HFFc6 (cell line): ENCODE measurements around the gene ZNF628. TPM values are rescaled to one million over a fixed set of nuclear protein-coding genes. Genes with fewer than 3 reads are reported as not detected.

Source experiments
- DNase-seq: peaks from one replicate; pipeline ENCODE4 v3.0.0-alpha.2; 2018
- H3K27ac Mint-ChIP-seq: 2 replicates; pipeline ENCODE4 v1.8.0; 2020; ENCODE audit warnings: mild to moderate bottlenecking, mixed read lengths
- H3K27me3 Mint-ChIP-seq: 2 replicates; pipeline ENCODE4 v1.8.0; 2021; ENCODE audit warnings: mild to moderate bottlenecking, moderate library complexity, mixed read lengths; ENCODE audit not compliant: insufficient read depth
- H3K36me3 Mint-ChIP-seq: 2 replicates; pipeline ENCODE4 v1.8.0; 2021; ENCODE audit warnings: low read depth, mixed read lengths
- H3K4me1 Mint-ChIP-seq: 2 replicates; pipeline ENCODE4 v1.8.0; 2020; ENCODE audit warnings: low read depth, mixed read lengths
- H3K4me3 Mint-ChIP-seq: 2 replicates; pipeline ENCODE4 v1.8.0; 2020; ENCODE audit warnings: mild to moderate bottlenecking, moderate library complexity, mixed read lengths
- H3K9me3 Mint-ChIP-seq: 2 replicates; pipeline ENCODE4 v1.8.0; 2020; ENCODE audit warnings: mild to moderate bottlenecking, mixed read lengths
- CTCF ChIP-seq: fragments of 200-600 bp; sonication (generic); IDR thresholded peaks from 2 replicates; pipeline ENCODE4 v1.5.0; 2021; ENCODE audit warnings: antibody characterized with exemption, mild to moderate bottlenecking
- total RNA-seq, 6 experiments: library from RNA; stranded (reverse); fragmentation: NEBNext Ultra II Directional; extraction: Animal tissue kit (Norgen Biotek cat#: 25700); gene quantifications; 2 replicates in 1 of 6; 3 replicates in 5 of 6; pipeline ENCODE4 v1.2.3, GENCODE V29; 2021

Gene ZNF628
- total RNA-seq, 6 experiments from 2014 or later, result 8.6 to 11.3 (median 9.5) TPM

DNA sequence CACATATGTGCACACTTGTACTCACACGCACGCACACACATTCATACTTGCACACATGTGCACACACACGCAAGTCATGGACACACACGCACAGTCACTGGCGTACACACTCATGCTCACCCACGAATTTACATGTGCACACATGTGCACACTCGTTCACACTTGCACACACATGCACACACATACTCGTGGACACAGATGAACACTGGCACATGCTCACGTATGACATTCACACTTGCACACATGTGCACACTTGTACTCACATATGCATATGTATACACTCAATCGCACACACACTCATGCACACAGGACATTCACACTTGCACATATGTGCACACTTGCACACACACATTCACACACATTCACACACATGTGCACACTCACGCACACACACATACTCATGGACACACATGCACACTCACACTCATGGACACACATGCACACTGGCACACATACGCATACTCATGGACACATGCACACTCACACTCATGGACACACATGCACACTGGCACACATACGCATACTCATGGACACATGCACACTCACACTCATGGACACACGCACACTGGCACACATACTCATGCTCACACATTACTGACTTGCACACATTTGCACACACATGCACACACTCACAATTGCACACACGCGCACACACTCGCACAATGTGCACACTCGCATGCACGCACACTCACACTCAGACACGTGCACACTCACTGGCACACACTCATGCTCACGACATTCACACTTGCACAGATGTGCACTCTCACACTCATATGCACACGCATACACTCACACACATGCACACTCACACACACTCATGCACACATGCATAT, 51.0 kb downstream of the ZNF628 start:
- TF ChIP-seq CTCF, result no peak
- no peak overlapping the region for H3K27ac Mint-ChIP-seq
- H3K4me1 Mint-ChIP-seq, result peaks cover 5% of the 10 kb centered on the region; the same call in 1 of the 2 replicates

GRCh38 chr19:55528030-55528803, 51.8 kb downstream of the ZNF628 start:
- Mint-ChIP-seq H3K4me1 (peaks cover 5% of the 10 kb centered on the region; the same call in 1 of the 2 replicates), H3K36me3 (no peaks in the 10 kb centered on the region), H3K4me3 (no peak overlapping the region), H3K27ac (no peak overlapping the region), H3K27me3 (peaks cover 6% of the 10 kb centered on the region), H3K9me3 (no peaks in the 10 kb centered on the region)
- no peak for DNase-seq
- TF ChIP-seq CTCF, result no peak

More for the DNA sequence above, 51.0 kb downstream of the ZNF628 start:
- Mint-ChIP-seq H3K36me3 (no peaks in the 10 kb centered on the region), H3K27me3 (peaks cover 6% of the 10 kb centered on the region), H3K9me3 (no peaks in the 10 kb centered on the region), H3K4me3 (no peak overlapping the region)
- no peak for DNase-seq

DNA sequence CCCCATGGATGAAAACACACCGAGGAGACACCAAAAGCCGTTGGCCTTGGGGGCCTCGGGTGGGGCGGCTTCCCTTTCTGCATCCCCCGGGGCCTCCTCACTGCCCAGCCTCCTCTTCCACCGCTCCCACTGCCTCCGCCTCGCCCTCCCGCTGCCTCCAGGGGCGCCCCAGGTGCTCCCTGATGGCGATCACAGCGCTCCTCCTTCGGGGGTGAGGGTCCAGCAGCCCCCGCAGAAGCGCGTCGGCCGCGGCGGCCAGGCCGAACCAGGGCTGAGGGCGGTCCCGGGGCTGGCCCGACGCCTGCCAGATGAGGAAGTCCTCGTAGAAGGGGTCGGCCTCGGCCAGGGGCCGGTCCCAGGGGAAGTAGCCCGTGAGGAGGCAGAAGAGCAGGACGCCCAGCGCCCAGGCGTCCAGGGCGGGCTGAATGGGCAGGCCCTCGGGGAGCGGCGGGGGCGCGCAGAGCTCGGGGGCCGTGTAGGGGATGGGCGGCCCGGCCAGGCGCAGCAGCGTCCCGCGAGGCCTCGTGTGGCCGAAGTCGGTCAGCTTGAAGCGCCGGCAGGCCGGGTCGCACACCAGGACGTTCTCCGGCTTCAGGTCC, 53.3 kb downstream of the ZNF628 start:
- H3K9me3 Mint-ChIP-seq, result no peaks in the 10 kb centered on the region
- no peaks in the 10 kb centered on the region for H3K36me3 Mint-ChIP-seq
- no peak for TF ChIP-seq CTCF
- peaks cover 6% of the 10 kb centered on the region for H3K27me3 Mint-ChIP-seq
- no peak overlapping the region for H3K27ac Mint-ChIP-seq
- H3K4me1 Mint-ChIP-seq, result peaks cover under 1% of the 10 kb centered on the region; the same call in 1 of the 2 replicates
- H3K4me3 Mint-ChIP-seq, result no peak overlapping the region
- DNase-seq, result no peak

- Mint-ChIP-seq H3K36me3 (no peaks in the 10 kb centered on the region), H3K4me1 (no peaks in the 10 kb centered on the region), H3K4me3 (no peak overlapping the region), H3K27ac (no peak overlapping the region), H3K9me3 (no peaks in the 10 kb centered on the region), H3K27me3 (peaks cover 1% of the 10 kb centered on the region)
- DNase-seq, result no peak
- TF ChIP-seq CTCF, result no peak
These were observed 54.6 kb downstream of the ZNF628 start for GRCh38 chr19:55530996-55531395.

Other genes starting within 250 kb of the ZNF628 start
- gene TMEM86B, start 247.9 kb upstream of the ZNF628 start, total RNA-seq, result 1 to 10 TPM; 1.8 to 2.7 (median 2.0) TPM
- gene PPP6R1, start 217.6 kb upstream of the ZNF628 start, total RNA-seq, result 10 to 100 TPM; 85.8 to 93.7 (median 88.9) TPM
- gene HSPBP1, start 196.5 kb upstream of the ZNF628 start, total RNA-seq, result 10 to 100 TPM; 37.5 to 43.1 (median 42.5) TPM
- gene BRSK1, start 192.6 kb upstream of the ZNF628 start, total RNA-seq, result 10 to 100 TPM; 10.9 to 12.0 (median 11.3) TPM
- gene TMEM150B, start 151.3 kb upstream of the ZNF628 start, total RNA-seq, result not detected
- gene KMT5C, start 136.7 kb upstream of the ZNF628 start, total RNA-seq, result 1 to 10 TPM; 3.8 to 6.2 (median 4.4) TPM
- not detected for gene COX6B2, start 121.9 kb upstream of the ZNF628 start, total RNA-seq
- gene GARIN5B, start 113.4 kb upstream of the ZNF628 start, total RNA-seq, result under 1 TPM in 1 of 6 experiments, not detected in 5; 0.05 TPM
- 10 to 100 TPM; 22.2 to 43.4 (median 36.1) TPM for gene IL11, start 106.2 kb upstream of the ZNF628 start, total RNA-seq
- gene TMEM190, start 99.8 kb upstream of the ZNF628 start, total RNA-seq, result 1 to 10 TPM in 1 of 6 experiments, under 1 TPM in 2, not detected in 3; 0.33 to 1.1 (median 0.61) TPM
- gene TMEM238, start 92.3 kb upstream of the ZNF628 start, total RNA-seq, result 1 to 10 TPM in 2 of 6 experiments, under 1 TPM in 4; 0.26 to 2.4 (median 0.64) TPM
- 1,000 to 10,000 TPM; 2,082 to 2,537 (median 2,362) TPM for gene RPL28, start 90.7 kb upstream of the ZNF628 start, total RNA-seq
- 100 to 1,000 TPM; 181 to 356 (median 309) TPM for gene UBE2S, start 68.8 kb upstream of the ZNF628 start, total RNA-seq
- gene SHISA7, start 33.3 kb upstream of the ZNF628 start, total RNA-seq, result not detected
- 10 to 100 TPM; 60.1 to 81.4 (median 66.8) TPM for gene ISOC2, start 15.0 kb upstream of the ZNF628 start, total RNA-seq
- not detected for gene C19orf85, start 11.9 kb upstream of the ZNF628 start, total RNA-seq
- 10 to 100 TPM; 53.3 to 72.0 (median 61.3) TPM for gene NAT14, start 8.6 kb downstream of the ZNF628 start, total RNA-seq
- 10 to 100 TPM; 47.7 to 59.9 (median 51.9) TPM for gene SSC5D, start 11.8 kb downstream of the ZNF628 start, total RNA-seq
- not detected for gene SBK2, start 60.5 kb downstream of the ZNF628 start, total RNA-seq
- gene SBK3, start 68.9 kb downstream of the ZNF628 start, total RNA-seq, result not detected
- gene ZNF579, start 104.2 kb downstream of the ZNF628 start, total RNA-seq, result 10 to 100 TPM; 19.0 to 24.3 (median 22.0) TPM
- gene FIZ1, start 122.9 kb downstream of the ZNF628 start, total RNA-seq, result 10 to 100 TPM in 5 of 6 experiments, 1 to 10 TPM in 1; 9.9 to 13.1 (median 11.9) TPM
- gene ZNF524, start 123.7 kb downstream of the ZNF628 start, total RNA-seq, result 10 to 100 TPM in 5 of 6 experiments, 1 to 10 TPM in 1; 9.3 to 12.0 (median 10.7) TPM
- gene ZNF865, start 129.0 kb downstream of the ZNF628 start, total RNA-seq, result 10 to 100 TPM; 13.3 to 14.1 (median 13.8) TPM
- gene ZNF784, start 147.9 kb downstream of the ZNF628 start, total RNA-seq, result 1 to 10 TPM; 4.6 to 5.3 (median 4.8) TPM
- 10 to 100 TPM; 51.0 to 60.5 (median 57.7) TPM for gene ZNF580, start 164.4 kb downstream of the ZNF628 start, total RNA-seq
- 10 to 100 TPM; 20.1 to 25.8 (median 21.9) TPM for gene ZNF581, start 167.0 kb downstream of the ZNF628 start, total RNA-seq
- 10 to 100 TPM; 12.9 to 17.4 (median 14.0) TPM for gene CCDC106, start 171.6 kb downstream of the ZNF628 start, total RNA-seq
- gene U2AF2, start 178.4 kb downstream of the ZNF628 start, total RNA-seq, result 100 to 1,000 TPM; 212 to 241 (median 226) TPM
- gene EPN1, start 198.6 kb downstream of the ZNF628 start, total RNA-seq, result 100 to 1,000 TPM; 176 to 191 (median 185) TPM